Activated B cell treated with CpG ODN at 0.5 μM for 24 hours (primary cell): ENCODE data around the gene SPATA9. TPM values are rescaled to one million over a fixed set of nuclear protein-coding genes. Genes with fewer than 3 reads are reported as not detected.

ENCODE experiments used
- ATAC-seq: fragments of 200-7000 bp; cut with Tn5 transposase; one replicate; pipeline ENCODE4 v1.10.0; 2021; ENCODE audit warnings: low read depth, mild to moderate bottlenecking, moderate library complexity
- CTCF ChIA-PET: fragments of 350-600 bp; sonication (Branson Sonifier 250); formaldehyde crosslinking; loops from one replicate; lab custom pipeline; 2021; ENCODE audit warnings: antibody characterized with exemption; lab: Charles Lee
- POLR2A ChIA-PET: fragments of 350-600 bp; sonication (Branson Sonifier 250); formaldehyde crosslinking; loops from one replicate; lab custom pipeline; 2021; ENCODE audit warnings: antibody characterized with exemption; lab: Charles Lee
- DNase-seq: peaks from one replicate; pipeline ENCODE4 v3.0.0; 2022
- H3K27ac Mint-ChIP-seq: one replicate; pipeline ENCODE4 v1.8.0; 2020; ENCODE audit warnings: mixed read lengths
- H3K27me3 Mint-ChIP-seq: one replicate; pipeline ENCODE4 v1.8.0; 2021; ENCODE audit warnings: mixed read lengths
- H3K36me3 Mint-ChIP-seq: one replicate; pipeline ENCODE4 v1.8.0; 2021; ENCODE audit warnings: low read depth, mixed read lengths
- H3K4me1 Mint-ChIP-seq: one replicate; pipeline ENCODE4 v1.8.0; 2021; ENCODE audit warnings: mixed read lengths
- H3K4me3 Mint-ChIP-seq: one replicate; pipeline ENCODE4 v1.8.0; 2020; ENCODE audit warnings: mild to moderate bottlenecking, mixed read lengths
- H3K9me3 Mint-ChIP-seq: one replicate; pipeline ENCODE4 v1.8.0; 2020; ENCODE audit warnings: mixed read lengths
- CTCF ChIP-seq: fragments of 200-600 bp; IDR thresholded peaks from one replicate; pipeline ENCODE4 v1.8.0; 2022; ENCODE audit warnings: antibody characterized with exemption, mild to moderate bottlenecking
- intact Hi-C: fragments of 100-400 bp; cut with micrococcal nuclease; formaldehyde crosslinking; loops from one replicate; pipeline ENCODE4 v1.15.1; 2024
- total RNA-seq: library from RNA; stranded (reverse); gene quantifications from 2 replicates; pipeline ENCODE4 v1.2.3, GENCODE V29; 2022

SPATA9 gene
- total RNA-seq, 1 donor from 2014 or later: not detected

- Mint-ChIP-seq H3K9me3 (no peaks in the 10 kb centered on the region), H3K4me3 (no peak overlapping the region), H3K27me3 (peaks cover 9% of the 10 kb centered on the region), H3K27ac (no peak overlapping the region), H3K36me3 (no peaks in the 10 kb centered on the region), H3K4me1 (peaks cover 26% of the 10 kb centered on the region)
- no peak for DNase-seq
- POLR2A ChIA-PET: interaction anchor here (0.7 kb wide), 1 partner anchor 96 kb away, joined by 4 read pairs; the partner anchor contains the start of gene GLRX
- ATAC-seq: no peak
- TF ChIP-seq CTCF: no peak
- intact Hi-C loops: no loop called here
- CTCF ChIA-PET: interaction anchor here (1.2 kb wide), 1 partner anchor 55 kb away, joined by 3 read pairs; no protein-coding TSS in a partner anchor
These were observed 43.4 kb upstream of the SPATA9 start for GRCh38 chr5:95725937-95726810.

GRCh38 chr5:95725071-95725820, 42.5 kb upstream of the SPATA9 start:
- H3K27me3 Mint-ChIP-seq: peaks cover 5% of the 10 kb centered on the region
- no peak overlapping the region for H3K4me3 Mint-ChIP-seq
- no peak for DNase-seq
- CTCF ChIA-PET: interaction anchor here (1.2 kb wide), 1 partner anchor 56 kb away, joined by 3 read pairs; no protein-coding TSS in a partner anchor
- intact Hi-C loops: no loop called here
- H3K36me3 Mint-ChIP-seq: no peaks in the 10 kb centered on the region
- POLR2A ChIA-PET: interaction anchor here (0.7 kb wide), 1 partner anchor 97 kb away, joined by 4 read pairs; the partner anchor contains the start of gene GLRX
- no peak for ATAC-seq
- H3K27ac Mint-ChIP-seq: no peak overlapping the region
- H3K4me1 Mint-ChIP-seq: peaks cover 19% of the 10 kb centered on the region
- no peaks in the 10 kb centered on the region for H3K9me3 Mint-ChIP-seq
- TF ChIP-seq CTCF: no peak

- H3K4me1 Mint-ChIP-seq: peaks cover 16% of the 10 kb centered on the region
- POLR2A ChIA-PET: no interaction called here
- no peaks in the 10 kb centered on the region for H3K27me3 Mint-ChIP-seq
- H3K4me3 Mint-ChIP-seq: no peak overlapping the region
- no peak for TF ChIP-seq CTCF
- H3K27ac Mint-ChIP-seq: no peak overlapping the region
- ATAC-seq: no peak
- intact Hi-C loops: no loop called here
- H3K9me3 Mint-ChIP-seq: no peaks in the 10 kb centered on the region
- CTCF ChIA-PET: no interaction called here
- H3K36me3 Mint-ChIP-seq: no peaks in the 10 kb centered on the region
- DNase-seq: no peak
These were observed 41.0 kb upstream of the SPATA9 start for GRCh38 chr5:95723632-95724369.

- intact Hi-C loops: no loop called here
- CTCF ChIA-PET: no interaction called here
- no peak for TF ChIP-seq CTCF
- Mint-ChIP-seq H3K36me3 (no peaks in the 10 kb centered on the region), H3K4me1 (peaks cover 2% of the 10 kb centered on the region), H3K27me3 (no peaks in the 10 kb centered on the region), H3K4me3 (no peak overlapping the region), H3K9me3 (no peaks in the 10 kb centered on the region), H3K27ac (no peak overlapping the region)
- DNase-seq: no peak
- no peak for ATAC-seq
- POLR2A ChIA-PET: no interaction called here
These were observed 38.9 kb upstream of the SPATA9 start for GRCh38 chr5:95721582-95722295.
